Measurements from ENCODE around the gene TESK2. TPM values are rescaled to one million over a fixed set of nuclear protein-coding genes. Genes with fewer than 3 reads are reported as not detected.
"Not testable (repeated sequence)": the region's sequence is repeated elsewhere in the genome, so short reads cannot be mapped to it uniquely, and the experiment has no call there.

The TESK2 gene
- polyA plus RNA-seq, 1 donor: 12.8 TPM

- no peaks in the 10 kb centered on the region for H3K36me3 ChIP-seq (ENCODE audit: control insufficient read depth, insufficient read depth, low read length)
- peak overlapping the region; percentile 8 for H3K27ac ChIP-seq (ENCODE audit: low read length)
- H3K4me3 ChIP-seq (ENCODE audit: low read length): peak overlapping the region; percentile 89
- DNase-seq: no peak
- no peaks in the 10 kb centered on the region for H3K27me3 ChIP-seq (ENCODE audit: control insufficient read depth, insufficient read depth, low read length)
- H3K4me1 ChIP-seq (ENCODE audit: control insufficient read depth, insufficient read depth, low read length): peaks cover 6% of the 10 kb centered on the region
- H3K9me3 ChIP-seq (ENCODE audit: control insufficient read depth, low read depth, low read length): no peaks in the 10 kb centered on the region
- WGBS (ENCODE audit: insufficient coverage, low lambda C conversion rate): 2% methylated on average over 8 of the region's 19 CpGs
Measured at GRCh38 chr1:45491487-45492260, 711 bp upstream of the TESK2 start.

DNA sequence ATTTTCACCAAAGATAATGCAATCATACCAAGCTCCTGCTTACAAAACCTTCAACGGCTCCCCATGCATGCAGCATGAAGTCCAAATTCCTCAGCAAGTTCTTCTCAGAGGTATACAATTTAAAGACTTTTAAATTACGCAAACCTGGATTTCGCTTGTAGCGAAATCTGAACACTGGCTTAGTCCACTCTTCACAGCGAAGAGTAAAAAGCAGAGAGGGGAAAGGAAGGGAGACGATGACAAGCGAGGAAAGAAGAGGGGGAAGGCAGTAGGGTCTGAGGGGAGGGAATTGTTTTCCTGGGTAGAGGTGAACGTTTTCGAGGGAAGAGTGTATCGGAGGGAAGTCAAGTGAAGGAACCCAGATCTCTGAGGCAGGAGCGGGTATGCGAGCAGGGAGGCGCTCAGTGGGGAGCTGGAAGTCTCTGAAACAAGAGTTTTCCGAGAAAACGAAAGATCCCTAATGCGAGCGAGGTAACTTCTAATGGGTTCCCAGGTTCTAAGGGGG lies 790 bp downstream of the TESK2 start:
- Histone ChIP-seq H3K9me3 (ENCODE audit: control insufficient read depth, low read depth, low read length) (no peaks in the 10 kb centered on the region), H3K4me1 (ENCODE audit: control insufficient read depth, insufficient read depth, low read length) (peaks cover 6% of the 10 kb centered on the region), H3K4me3 (ENCODE audit: low read length) (peak overlapping the region; percentile 89), H3K27me3 (ENCODE audit: control insufficient read depth, insufficient read depth, low read length) (no peaks in the 10 kb centered on the region), H3K36me3 (ENCODE audit: control insufficient read depth, insufficient read depth, low read length) (no peaks in the 10 kb centered on the region), H3K27ac (ENCODE audit: low read length) (peak overlapping the region; percentile 89)
- peak; percentile 9 to 72 for DNase-seq
- WGBS (ENCODE audit: insufficient coverage, low lambda C conversion rate): 5% methylated on average over 4 of the region's 17 CpGs

DNA sequence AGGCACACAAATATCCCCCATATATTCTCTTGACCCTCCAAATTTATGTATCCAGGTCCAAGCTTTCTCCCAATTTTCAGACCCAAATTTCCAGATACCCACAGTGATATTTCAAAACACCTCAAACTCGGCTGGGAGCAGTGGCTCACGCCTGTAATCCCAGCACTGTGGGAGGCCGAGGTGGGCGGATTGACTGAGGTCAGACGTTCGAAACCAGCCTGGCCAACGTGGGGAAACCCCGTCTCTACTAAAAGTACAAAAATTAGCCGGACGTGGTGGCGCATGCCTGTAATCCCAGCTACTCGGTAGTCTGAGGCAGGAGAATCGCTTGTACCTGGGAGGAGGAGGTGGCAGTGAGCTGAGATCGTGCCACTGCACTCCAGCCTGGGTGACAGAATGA lies 1.6 kb downstream of the TESK2 start:
- H3K27ac ChIP-seq (ENCODE audit: low read length); H3K4me1 ChIP-seq (ENCODE audit: control insufficient read depth, insufficient read depth, low read length); DNase-seq; H3K27me3 ChIP-seq (ENCODE audit: control insufficient read depth, insufficient read depth, low read length); H3K36me3 ChIP-seq (ENCODE audit: control insufficient read depth, insufficient read depth, low read length); H3K9me3 ChIP-seq (ENCODE audit: control insufficient read depth, low read depth, low read length): not testable (repeated sequence)
- H3K4me3 ChIP-seq (ENCODE audit: low read length): peak overlapping the region; percentile 89
- WGBS (ENCODE audit: insufficient coverage, low lambda C conversion rate): no CpG with 5 or more reads among the region's 14 CpGs

GRCh38 chr1:45488666-45489377 lies 2.1 kb downstream of the TESK2 start:
- WGBS (ENCODE audit: insufficient coverage, low lambda C conversion rate): 86% methylated on average over 1 of the region's 10 CpGs
- Histone ChIP-seq H3K4me3 (ENCODE audit: low read length) (no peak overlapping the region), H3K4me1 (ENCODE audit: control insufficient read depth, insufficient read depth, low read length) (peaks cover 6% of the 10 kb centered on the region)

GRCh38 chr1:45485949-45486348 lies 5.0 kb downstream of the TESK2 start:
- no peak overlapping the region for H3K27ac ChIP-seq (ENCODE audit: low read length)
- H3K4me3 ChIP-seq (ENCODE audit: low read length): no peak overlapping the region
- no peaks in the 10 kb centered on the region for H3K36me3 ChIP-seq (ENCODE audit: control insufficient read depth, insufficient read depth, low read length)
- peaks cover 6% of the 10 kb centered on the region for H3K4me1 ChIP-seq (ENCODE audit: control insufficient read depth, insufficient read depth, low read length)
- no peaks in the 10 kb centered on the region for H3K9me3 ChIP-seq (ENCODE audit: control insufficient read depth, low read depth, low read length)
- no peak for DNase-seq
- H3K27me3 ChIP-seq (ENCODE audit: control insufficient read depth, insufficient read depth, low read length): no peaks in the 10 kb centered on the region

More at GRCh38 chr1:45488666-45489377, 2.1 kb downstream of the TESK2 start:
- no peak overlapping the region for H3K27ac ChIP-seq (ENCODE audit: low read length)
- no peaks in the 10 kb centered on the region for H3K9me3 ChIP-seq (ENCODE audit: control insufficient read depth, low read depth, low read length)
- no peaks in the 10 kb centered on the region for H3K36me3 ChIP-seq (ENCODE audit: control insufficient read depth, insufficient read depth, low read length)
- no peak for DNase-seq
- H3K27me3 ChIP-seq (ENCODE audit: control insufficient read depth, insufficient read depth, low read length): no peaks in the 10 kb centered on the region

GRCh38 chr1:45479039-45479748 lies 11.8 kb downstream of the TESK2 start:
- Histone ChIP-seq H3K36me3 (ENCODE audit: control insufficient read depth, insufficient read depth, low read length) (no peaks in the 10 kb centered on the region), H3K27ac (ENCODE audit: low read length) (no peak overlapping the region), H3K4me3 (ENCODE audit: low read length) (no peak overlapping the region), H3K9me3 (ENCODE audit: control insufficient read depth, low read depth, low read length) (no peaks in the 10 kb centered on the region), H3K4me1 (ENCODE audit: control insufficient read depth, insufficient read depth, low read length) (peaks cover 17% of the 10 kb centered on the region), H3K27me3 (ENCODE audit: control insufficient read depth, insufficient read depth, low read length) (no peaks in the 10 kb centered on the region)
- WGBS (ENCODE audit: insufficient coverage, low lambda C conversion rate): 100% methylated on average over 1 of the region's 5 CpGs
- DNase-seq: no peak

DNA sequence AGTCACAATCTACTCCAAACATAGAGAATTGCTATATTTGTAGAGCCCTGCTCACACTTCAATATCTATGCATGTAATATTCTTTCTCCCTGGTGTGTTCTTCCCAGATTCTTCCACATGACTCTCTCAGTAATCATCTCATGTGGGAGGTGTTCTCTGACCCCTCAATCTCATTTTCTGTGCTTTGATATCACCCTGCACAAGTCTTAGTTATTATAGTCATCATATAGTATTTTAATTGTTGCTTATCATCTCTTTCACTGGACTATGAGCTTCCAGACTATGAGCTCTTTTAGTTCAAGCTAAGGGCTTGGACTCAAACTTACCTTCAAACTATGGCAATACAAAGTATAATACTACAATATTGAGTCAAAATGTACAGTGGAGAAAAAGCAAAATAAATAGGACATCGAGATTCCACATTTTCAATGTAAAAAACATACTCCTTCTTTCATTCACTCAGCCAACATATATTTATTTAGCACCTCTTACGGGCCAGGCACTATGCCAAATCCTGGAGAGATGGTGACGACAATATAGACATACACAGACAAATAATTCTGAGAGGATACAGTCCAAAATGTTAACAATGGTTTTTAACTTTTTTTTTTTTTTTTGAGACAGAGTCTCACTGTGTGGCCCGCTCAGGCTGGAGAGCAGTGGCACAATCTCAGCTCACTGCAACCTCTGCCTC lies 12.7 kb downstream of the TESK2 start:
- 88% methylated on average over 1 of the region's 4 CpGs for WGBS (ENCODE audit: insufficient coverage, low lambda C conversion rate)
- no peak overlapping the region for H3K4me3 ChIP-seq (ENCODE audit: low read length)

DNA sequence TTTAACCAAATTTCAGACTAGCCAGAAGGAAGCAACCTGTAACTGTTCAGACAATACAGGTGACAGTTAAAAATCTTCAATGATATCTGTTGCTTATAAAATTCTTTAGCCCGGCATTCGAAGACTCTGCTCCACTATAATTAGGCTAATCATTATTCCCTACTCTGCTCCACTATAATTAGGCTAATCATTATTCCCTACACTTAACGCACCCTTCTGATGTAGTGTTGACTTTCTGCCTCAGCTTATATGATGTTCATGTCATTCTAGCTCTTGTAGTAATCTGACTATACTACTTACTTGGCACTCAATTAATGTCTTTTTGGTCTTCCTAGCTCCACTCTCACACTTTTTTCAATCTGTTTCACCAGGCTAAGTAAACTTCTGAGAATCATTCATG lies 13.3 kb downstream of the TESK2 start:
- Histone ChIP-seq H3K27me3 (ENCODE audit: control insufficient read depth, insufficient read depth, low read length) (no peaks in the 10 kb centered on the region), H3K27ac (ENCODE audit: low read length) (peak overlapping the region; percentile 77), H3K4me3 (ENCODE audit: low read length) (no peak overlapping the region), H3K4me1 (ENCODE audit: control insufficient read depth, insufficient read depth, low read length) (peaks cover 17% of the 10 kb centered on the region), H3K9me3 (ENCODE audit: control insufficient read depth, low read depth, low read length) (no peaks in the 10 kb centered on the region), H3K36me3 (ENCODE audit: control insufficient read depth, insufficient read depth, low read length) (no peaks in the 10 kb centered on the region)
- DNase-seq: no peak
- WGBS (ENCODE audit: insufficient coverage, low lambda C conversion rate): 17% methylated on average over 1 of the region's 3 CpGs

More for the DNA sequence above, 12.7 kb downstream of the TESK2 start:
- Histone ChIP-seq H3K9me3 (ENCODE audit: control insufficient read depth, low read depth, low read length) (no peaks in the 10 kb centered on the region), H3K36me3 (ENCODE audit: control insufficient read depth, insufficient read depth, low read length) (no peaks in the 10 kb centered on the region), H3K27me3 (ENCODE audit: control insufficient read depth, insufficient read depth, low read length) (no peaks in the 10 kb centered on the region), H3K27ac (ENCODE audit: low read length) (peak overlapping the region; percentile 77), H3K4me1 (ENCODE audit: control insufficient read depth, insufficient read depth, low read length) (peaks cover 17% of the 10 kb centered on the region)
- peak; percentile 54 to 79 for DNase-seq

DNA sequence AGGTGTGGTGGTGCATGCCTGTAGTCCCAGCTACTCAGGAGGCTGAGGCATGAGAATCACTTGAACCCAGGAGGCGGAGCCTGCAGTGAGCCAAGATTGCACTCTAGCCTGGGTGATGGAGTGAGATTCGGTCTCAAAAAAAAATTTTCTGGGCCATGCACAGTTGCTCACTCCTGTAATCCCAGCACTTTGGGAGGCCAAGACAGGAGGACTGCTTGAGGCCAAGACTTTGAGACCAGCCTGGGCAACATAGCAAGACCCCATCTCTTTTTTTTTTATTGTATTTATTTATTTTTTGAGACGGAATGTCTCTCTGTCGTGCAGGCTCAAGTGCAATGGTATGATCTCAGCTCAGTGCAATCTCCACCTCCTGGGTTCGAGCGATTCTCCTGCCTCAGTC lies 16.8 kb downstream of the TESK2 start:
- no CpG with 5 or more reads among the region's 6 CpGs for WGBS (ENCODE audit: insufficient coverage, low lambda C conversion rate)

GRCh38 chr1:45473302-45473701 lies 17.7 kb downstream of the TESK2 start:
- Histone ChIP-seq H3K36me3 (ENCODE audit: control insufficient read depth, insufficient read depth, low read length) (no peaks in the 10 kb centered on the region), H3K27me3 (ENCODE audit: control insufficient read depth, insufficient read depth, low read length) (no peaks in the 10 kb centered on the region), H3K4me3 (ENCODE audit: low read length) (no peak overlapping the region), H3K9me3 (ENCODE audit: control insufficient read depth, low read depth, low read length) (no peaks in the 10 kb centered on the region), H3K27ac (ENCODE audit: low read length) (no peak overlapping the region), H3K4me1 (ENCODE audit: control insufficient read depth, insufficient read depth, low read length) (peaks cover 11% of the 10 kb centered on the region)
- no peak for DNase-seq
- WGBS (ENCODE audit: insufficient coverage, low lambda C conversion rate): 100% methylated on average over 1 of the region's 2 CpGs

More for the DNA sequence above, 16.8 kb downstream of the TESK2 start:
- H3K4me1 ChIP-seq (ENCODE audit: control insufficient read depth, insufficient read depth, low read length): peaks cover 14% of the 10 kb centered on the region
- H3K27ac ChIP-seq (ENCODE audit: low read length); H3K27me3 ChIP-seq (ENCODE audit: control insufficient read depth, insufficient read depth, low read length); H3K36me3 ChIP-seq (ENCODE audit: control insufficient read depth, insufficient read depth, low read length); H3K4me3 ChIP-seq (ENCODE audit: low read length); H3K9me3 ChIP-seq (ENCODE audit: control insufficient read depth, low read depth, low read length); DNase-seq: not testable (repeated sequence)

All from large intestine (tissue), 3 donors.